H1 (cell line): Measurements from ENCODE around the gene TDP1. TPM values are rescaled to one million over a fixed set of nuclear protein-coding genes. Genes with fewer than 3 reads are reported as not detected.

Experiments
- CTCF ChIA-PET: fragments of 300-600 bp; sonication (Branson Sonifier 250); formaldehyde crosslinking; loops from one replicate; lab custom pipeline; 2021; ENCODE audit not compliant: partially characterized antibody; lab: Charles Lee
- POLR2A ChIA-PET: fragments of 300-600 bp; sonication (Branson Sonifier 250); formaldehyde crosslinking; loops from one replicate; lab custom pipeline; 2021; ENCODE audit warnings: inconsistent platforms; ENCODE audit not compliant: partially characterized antibody; lab: Charles Lee
- DNase-seq, 2 experiments: peaks; one replicate each; pipeline versions ENCODE4 v3.0.0 to v3.0.0-alpha.2; 2010 to 2022; ENCODE audit warnings: low spot score in 2 of 2, low read depth in 1 of 2, mixed read lengths in 1 of 2
- FAIRE-seq: peaks from 2 replicates; lab custom pipeline; 2011; peaks lifted over from hg19 to GRCh38; lab: Jason Lieb, UNC
- H2AFZ ChIP-seq: 2 replicates; pipeline ENCODE4 v1.8.1; 2012; ENCODE audit warnings: low read length, inconsistent platforms
- H2AK5ac ChIP-seq: 2 replicates; pipeline ENCODE4 v1.6.1; 2013; ENCODE audit warnings: low read depth, low read length
- H2BK120ac ChIP-seq: replicated peaks from 2 replicates; pipeline ENCODE3; 2013; ENCODE audit warnings: low read depth, low read length, inconsistent platforms
- H2BK12ac ChIP-seq: 2 replicates; pipeline ENCODE4 v1.6.1; 2013; ENCODE audit warnings: low read depth, low read length
- H2BK15ac ChIP-seq: 2 replicates; pipeline ENCODE4 v1.6.1; 2013; ENCODE audit warnings: low read length
- H2BK20ac ChIP-seq: 2 replicates; pipeline ENCODE4 v1.6.1; 2013; ENCODE audit warnings: low read length
- H2BK5ac ChIP-seq: 2 replicates; pipeline ENCODE4 v1.6.1; 2013; ENCODE audit warnings: low read depth, low read length
- H3K14ac ChIP-seq: 2 replicates; pipeline ENCODE4 v1.6.1; 2013; ENCODE audit warnings: inconsistent platforms; ENCODE audit not compliant: insufficient read length
- H3K18ac ChIP-seq: 2 replicates; pipeline ENCODE4 v1.6.1; 2013; ENCODE audit warnings: low read length; ENCODE audit errors: extremely low read depth
- H3K23ac ChIP-seq: 2 replicates; pipeline ENCODE4 v1.6.1; 2013; ENCODE audit warnings: inconsistent platforms; ENCODE audit not compliant: insufficient read length
- H3K23me2 ChIP-seq: 2 replicates; pipeline ENCODE4 v1.6.1; 2013; ENCODE audit warnings: low read depth, low read length
- H3K27ac ChIP-seq: 2 replicates; pipeline ENCODE4 v1.6.1; 2011; ENCODE audit warnings: low read depth, low read length, inconsistent platforms
- H3K27me3 ChIP-seq, 4 experiments: replicated peaks in 1 of 4; 1 replicate in 1 of 4; 2 replicates in 3 of 4; pipeline versions ENCODE4 v1.6.1 to v1.8.1; 2011 to 2013; ENCODE audit warnings: low read length in 3 of 4, mild to moderate bottlenecking in 3 of 4, inconsistent platforms in 2 of 4, mixed read lengths in 2 of 4, moderate library complexity in 1 of 4; ENCODE audit not compliant: control insufficient read depth in 3 of 4, insufficient read depth in 3 of 4; ENCODE audit errors: extremely low read depth in 1 of 4
- H3K36me3 ChIP-seq, 4 experiments: 2 replicates each; pipeline versions ENCODE4 v1.6.1 to v1.8.1; 2011 to 2013; ENCODE audit warnings: mild to moderate bottlenecking in 4 of 4, low read length in 3 of 4, moderate library complexity in 2 of 4, control low read depth in 1 of 4, inconsistent platforms in 1 of 4; ENCODE audit not compliant: insufficient read depth in 4 of 4, control insufficient read depth in 2 of 4
- H3K4ac ChIP-seq: replicated peaks from 2 replicates; pipeline ENCODE3; 2013; ENCODE audit warnings: low read length, low read depth, mixed read lengths, inconsistent platforms; ENCODE audit not compliant: insufficient read length
- H3K4me1 ChIP-seq, 4 experiments: replicated peaks in 1 of 4; 1 replicate in 1 of 4; 2 replicates in 3 of 4; pipeline versions ENCODE4 v1.6.1 to v1.8.1; 2011 to 2013; ENCODE audit warnings: low read length in 3 of 4, inconsistent platforms in 2 of 4, mixed read lengths in 1 of 4; ENCODE audit not compliant: insufficient read depth in 4 of 4, control insufficient read depth in 3 of 4
- H3K4me2 ChIP-seq, 2 experiments: 2 replicates each; pipeline versions ENCODE4 v1.6.1 to v1.8.1; 2011 to 2013; ENCODE audit warnings: low read depth in 2 of 2, low read length in 2 of 2, control low read depth in 1 of 2, inconsistent platforms in 1 of 2, mild to moderate bottlenecking in 1 of 2; ENCODE audit not compliant: insufficient read depth in 1 of 2
- H3K4me3 ChIP-seq, 4 experiments: fragments of 200-600, 300-600 bp in 1 of 4; sonication (generic), shearing (Covaris generic), sonication (Bioruptor Twin) in 1 of 4; 2 replicates each; pipeline versions ENCODE4 v1.5.1 to v1.8.1; 2011 to 2016; ENCODE audit warnings: low read length in 4 of 4, low read depth in 3 of 4, control low read depth in 2 of 4, inconsistent platforms in 2 of 4, mild to moderate bottlenecking in 2 of 4, mixed read lengths in 1 of 4, moderate library complexity in 1 of 4; ENCODE audit not compliant: insufficient read depth in 2 of 4; ENCODE audit errors: extremely low read depth in 1 of 4
- H3K56ac ChIP-seq: replicated peaks from 2 replicates; pipeline ENCODE3; 2013; ENCODE audit warnings: low read depth, mild to moderate bottlenecking, mixed read lengths, low read length, inconsistent platforms; ENCODE audit not compliant: insufficient read length
- H3K79me1 ChIP-seq: 2 replicates; pipeline ENCODE4 v1.6.1; 2013; ENCODE audit warnings: low read depth, low read length, control low read depth
- H3K79me2 ChIP-seq, 2 experiments: 2 replicates each; pipeline versions ENCODE4 v1.6.1 to v1.8.1; 2012 to 2013; ENCODE audit warnings: low read length in 2 of 2, mild to moderate bottlenecking in 2 of 2, inconsistent platforms in 1 of 2; ENCODE audit not compliant: insufficient read depth in 2 of 2, control insufficient read depth in 1 of 2
- H3K9ac ChIP-seq, 4 experiments: replicated peaks in 1 of 4; 1 replicate in 1 of 4; 2 replicates in 3 of 4; pipeline versions ENCODE4 v1.6.1 to v1.8.1; 2011 to 2013; ENCODE audit warnings: low read depth in 3 of 4, low read length in 3 of 4, control low read depth in 2 of 4, mild to moderate bottlenecking in 2 of 4, moderate library complexity in 2 of 4, inconsistent platforms in 1 of 4; ENCODE audit errors: extremely low read depth in 1 of 4
- H3K9me3 ChIP-seq, 2 experiments: 2 replicates each; pipeline versions ENCODE4 v1.6.1 to v1.8.1; 2012 to 2013; ENCODE audit warnings: mild to moderate bottlenecking in 2 of 2, moderate library complexity in 2 of 2, control low read depth in 1 of 2, inconsistent platforms in 1 of 2, low read depth in 1 of 2, low read length in 1 of 2, mixed read lengths in 1 of 2; ENCODE audit not compliant: insufficient read depth in 2 of 2
- H4K20me1 ChIP-seq, 2 experiments: replicated peaks in 1 of 2; 2 replicates each; pipeline versions ENCODE3 to v1.8.1; 2011 to 2013; ENCODE audit warnings: inconsistent platforms in 2 of 2, low read length in 2 of 2, mild to moderate bottlenecking in 1 of 2; ENCODE audit not compliant: insufficient read depth in 2 of 2, control insufficient read depth in 1 of 2
- H4K5ac ChIP-seq: 2 replicates; pipeline ENCODE4 v1.6.1; 2013; ENCODE audit warnings: low read length, low read depth, mixed read lengths, inconsistent platforms; ENCODE audit not compliant: insufficient read length
- H4K8ac ChIP-seq: 2 replicates; pipeline ENCODE4 v1.8.0; 2013; ENCODE audit warnings: mild to moderate bottlenecking, moderate library complexity, low read length, inconsistent platforms; ENCODE audit not compliant: insufficient read depth; ENCODE audit errors: extremely low read depth
- H4K91ac ChIP-seq: replicated peaks from 2 replicates; pipeline ENCODE3; 2013; ENCODE audit warnings: low read length, mixed read lengths, inconsistent platforms; ENCODE audit not compliant: insufficient read length
- ATF2 ChIP-seq: IDR thresholded peaks from 2 replicates; pipeline ENCODE4 v1.6.1; 2012; ENCODE audit warnings: low read length, inconsistent platforms
- ATF3 ChIP-seq: IDR thresholded peaks from 2 replicates; pipeline ENCODE4 v1.6.1; 2011; ENCODE audit warnings: low read depth, mild to moderate bottlenecking, low read length; ENCODE audit not compliant: insufficient read depth
- BACH1 ChIP-seq: IDR thresholded peaks from 2 replicates; pipeline ENCODE4 v1.6.1; 2012; ENCODE audit warnings: low read length, improper control_type of control experiment
- CBX8 ChIP-seq: fragments of 300-800, 300-1000 bp; sonication (generic); IDR thresholded peaks from 2 replicates; pipeline ENCODE4 v1.7.1; 2016; ENCODE audit warnings: low read depth, low read length, borderline replicate concordance
- CEBPB ChIP-seq: IDR thresholded peaks from 2 replicates; pipeline ENCODE4 v1.6.1; 2012; ENCODE audit warnings: low read depth, low read length
- MAFK ChIP-seq: IDR thresholded peaks from 2 replicates; pipeline ENCODE4 v1.6.1; 2012; ENCODE audit warnings: low read depth, mild to moderate bottlenecking, improper control_type of control experiment, low read length
- NANOG ChIP-seq: IDR thresholded peaks from 2 replicates; pipeline ENCODE4 v1.6.1; 2011; ENCODE audit warnings: low read length, low read depth, mild to moderate bottlenecking, inconsistent platforms; ENCODE audit not compliant: insufficient read depth, poor library complexity, severe bottlenecking
- POU5F1 ChIP-seq: IDR thresholded peaks from 2 replicates; pipeline ENCODE4 v1.6.1; 2011; ENCODE audit warnings: low read depth, mild to moderate bottlenecking, low read length, moderate library complexity
- RFX5 ChIP-seq: IDR thresholded peaks from 2 replicates; pipeline ENCODE4 v1.6.1; 2011; ENCODE audit warnings: low read depth, low read length, improper control_type of control experiment, borderline replicate concordance
- SIRT6 ChIP-seq: IDR thresholded peaks from one replicate; pipeline ENCODE4 v1.7.1; 2012; ENCODE audit warnings: low read length, inconsistent platforms
- SRF ChIP-seq: IDR thresholded peaks from 2 replicates; pipeline ENCODE4 v1.6.1; 2011; ENCODE audit warnings: mild to moderate bottlenecking, low read depth, low read length, moderate library complexity
- TAF1 ChIP-seq: IDR thresholded peaks from 2 replicates; pipeline ENCODE4 v1.6.1; 2011; ENCODE audit warnings: mild to moderate bottlenecking, low read depth, low read length
- TAF7 ChIP-seq: optimal IDR thresholded peaks from 2 replicates; pipeline ENCODE3; 2011; ENCODE audit warnings: low read depth, mild to moderate bottlenecking, inconsistent platforms, low read length, moderate library complexity, borderline replicate concordance
- WGBS, 2 experiments: shearing (Covaris generic) in 1 of 2; methylation state at CpG; one replicate each; pipeline versions ENCODE4 v1.1.6 to v1.1.7; 2013 to 2015; ENCODE audit warnings: low lambda C conversion rate in 2 of 2, mixed read lengths in 2 of 2, inconsistent platforms in 1 of 2, low coverage in 1 of 2, missing lambda C conversion rate in 1 of 2; ENCODE audit not compliant: insufficient replicate concordance in 2 of 2, insufficient coverage in 1 of 2, insufficient read length in 1 of 2; ENCODE audit errors: extremely low coverage in 1 of 2, missing lambda C conversion rate in 1 of 2; 5-methylcytosine and 5-hydroxymethylcytosine counted together
- polyA plus RNA-seq, 7 experiments: library from polyadenylated mRNA; depleted of rRNA in 3 of 7; stranded (reverse) in 5 of 7; unstranded in 2 of 7; fragments of >200 nt in 5 of 7; fragments of 200-250 nt in 2 of 7; gene quantifications; 1 replicate in 5 of 7; 2 replicates in 1 of 7; 4 replicates in 1 of 7; pipeline versions ENCODE4 v1.2.1 to v1.2.3, GENCODE V29; 2011 to 2013; ENCODE audit warnings: missing spikeins in 2 of 7, mixed read lengths in 2 of 7
- total RNA-seq: library from RNA; stranded (reverse); fragmentation: NEBNext Ultra II Directional; extraction: Animal tissue kit (Norgen Biotek cat#: 25700); gene quantifications from 2 replicates; pipeline ENCODE4 v1.2.1, GENCODE V29; 2021

The TDP1 gene
- total and polyA plus RNA-seq, 2 of the 8 experiments (the other 6 are each of a cell fraction or from before 2014, with no cell fraction given) = 32.2 to 69.9 TPM

GRCh38 chr14:90027842-90028241, 72.1 kb downstream of the TDP1 start:
- Histone ChIP-seq H2BK20ac (no peak overlapping the region), H4K8ac (no peak overlapping the region), H3K36me3 (peaks cover 0 to 24% (median 7%) of the 10 kb centered on the region in 4 experiments; a peak in 6 of 8 replicates), H2BK15ac (no peak overlapping the region), H2BK12ac (no peak overlapping the region), H2BK120ac (no peak overlapping the region), H3K14ac (no peak overlapping the region), H3K4me2 (no peak overlapping the region), H4K20me1 (no peaks in the 10 kb centered on the region), H3K56ac (no peak overlapping the region), H3K23ac (no peak overlapping the region), H3K9me3 (no peaks in the 10 kb centered on the region), H3K79me2 (no peaks in the 10 kb centered on the region), H3K9ac (no peak overlapping the region), H3K4me1 (no peaks in the 10 kb centered on the region), H3K18ac (no peak overlapping the region), H3K79me1 (no peaks in the 10 kb centered on the region), H3K4me3 (no peak overlapping the region), H3K27me3 (no peaks in the 10 kb centered on the region), H3K23me2 (no peaks in the 10 kb centered on the region), H4K5ac (no peak overlapping the region), H4K91ac (no peak overlapping the region), H2BK5ac (no peak overlapping the region), H3K27ac (no peak overlapping the region), H2AK5ac (no peak overlapping the region), H3K4ac (no peak overlapping the region), H2AFZ (no peak overlapping the region)
- ChIA-PET CTCF (interaction anchor here (0.9 to 1.6 kb wide), 3 partner anchors 32 to 208 kb away, joined by 3 to 4 read pairs (median 3); no protein-coding TSS in a partner anchor), POLR2A (interaction anchor here (0.6 kb wide), 1 partner anchor 232 kb away, joined by 3 read pairs; no protein-coding TSS in a partner anchor)
- 61% methylated on average over 1 of the region's 1 CpG; no CpG with 5 or more reads in 1 of the 2 experiments for WGBS, 2 experiments
- no peak for DNase-seq
- no peak for FAIRE-seq
- TF ChIP-seq RFX5 (no peak), SIRT6 (no peak), ATF3 (no peak), TAF1 (no peak), CEBPB (no peak), MAFK (no peak), ATF2 (no peak), TAF7 (no peak), POU5F1 (no peak), SRF (no peak), CBX8 (no peak), BACH1 (no peak), NANOG (no peak)
